Measurements from ENCODE around the gene KLHDC7B. TPM values are rescaled to one million over a fixed set of nuclear protein-coding genes. Genes with fewer than 3 reads are reported as not detected.
A peak's percentile ranks its signal among the peaks of the same experiment; 100 is the strongest.
"Not testable (repeated sequence)": the region's sequence is repeated elsewhere in the genome, so short reads cannot be mapped to it uniquely, and the experiment has no call there.

KLHDC7B gene
- total and polyA plus RNA-seq, 5 donors from 2014 or later: 5.6 to 11.7 (median 7.2) TPM

- Mint-ChIP-seq H3K27me3 (peaks cover 4% of the 10 kb centered on the region), H3K9me3 (no peaks in the 10 kb centered on the region), H3K4me1 (peaks cover 0 to 39% (median 16%) of the 10 kb centered on the region in 4 donors), H3K4me3 (peak overlapping the region; percentile 92 to 97 (median 93)), H3K27ac (peak overlapping the region; percentile 94 to 99 (median 99)), H3K36me3 (peaks cover 5% of the 10 kb centered on the region)
- Histone ChIP-seq H3K9me3 (ENCODE audit: control insufficient read depth in 2 of 2, low read length in 2 of 2) (no peaks in the 10 kb centered on the region), H3K36me3 (ENCODE audit: control insufficient read depth, insufficient read depth, low read length) (peaks cover 9% of the 10 kb centered on the region), H3K4me3 (ENCODE audit: low read depth, low read length) (peak overlapping the region; percentile 82), H3K4me1 (ENCODE audit: control insufficient read depth, insufficient read depth, low read length, poor library complexity, severe bottlenecking) (peaks cover 29% of the 10 kb centered on the region), H3K27me3 (ENCODE audit: control insufficient read depth, insufficient read depth, low read length) (no peaks in the 10 kb centered on the region), H3K27ac (ENCODE audit: insufficient read depth, low read length, poor library complexity, severe bottlenecking) (peak overlapping the region; percentile 95)
- no peak for DNase-seq
- no peak for ATAC-seq (ENCODE audit: low read depth in 2 of 2)
Observed at GRCh38 chr22:50508897-50509296, 36.8 kb upstream of the KLHDC7B start.

- Mint-ChIP-seq H3K36me3 (peaks cover 10% of the 10 kb centered on the region), H3K27me3 (peaks cover 4% of the 10 kb centered on the region), H3K4me3 (no peak overlapping the region), H3K4me1 (peaks cover 0 to 42% (median 21%) of the 10 kb centered on the region in 4 donors), H3K9me3 (no peaks in the 10 kb centered on the region), H3K27ac (no peak overlapping the region)
- Histone ChIP-seq H3K9me3 (ENCODE audit: control insufficient read depth in 2 of 2, low read length in 2 of 2) (no peaks in the 10 kb centered on the region), H3K27me3 (ENCODE audit: control insufficient read depth, insufficient read depth, low read length) (no peaks in the 10 kb centered on the region), H3K4me3 (ENCODE audit: low read depth, low read length) (no peak overlapping the region), H3K36me3 (ENCODE audit: control insufficient read depth, insufficient read depth, low read length) (peaks cover 17% of the 10 kb centered on the region), H3K4me1 (ENCODE audit: control insufficient read depth, insufficient read depth, low read length, poor library complexity, severe bottlenecking) (peaks cover 13% of the 10 kb centered on the region), H3K27ac (ENCODE audit: insufficient read depth, low read length, poor library complexity, severe bottlenecking) (no peak overlapping the region)
- no peak for DNase-seq
- ATAC-seq (ENCODE audit: low read depth in 2 of 2): no peak
Observed at GRCh38 chr22:50513175-50513574, 32.5 kb upstream of the KLHDC7B start.

- Mint-ChIP-seq H3K36me3 (peaks cover 16% of the 10 kb centered on the region), H3K27me3 (no peaks in the 10 kb centered on the region), H3K4me3 (peak overlapping the region in 2 of 4 donors; percentile 3 to 82), H3K9me3 (no peaks in the 10 kb centered on the region), H3K4me1 (peaks cover 0 to 30% (median 8%) of the 10 kb centered on the region in 4 donors), H3K27ac (no peak overlapping the region)
- ATAC-seq (ENCODE audit: low read depth in 2 of 2): no peak
- no peak overlapping the region for H3K4me3 ChIP-seq (ENCODE audit: low read depth, low read length)
- no peaks in the 10 kb centered on the region for H3K9me3 ChIP-seq (ENCODE audit: control insufficient read depth in 2 of 2, low read length in 2 of 2)
- no peaks in the 10 kb centered on the region for H3K27me3 ChIP-seq (ENCODE audit: control insufficient read depth, insufficient read depth, low read length)
- H3K36me3 ChIP-seq (ENCODE audit: control insufficient read depth, insufficient read depth, low read length): peaks cover 34% of the 10 kb centered on the region
- DNase-seq: no peak
- no peaks in the 10 kb centered on the region for H3K4me1 ChIP-seq (ENCODE audit: control insufficient read depth, insufficient read depth, low read length, poor library complexity, severe bottlenecking)
- H3K27ac ChIP-seq (ENCODE audit: insufficient read depth, low read length, poor library complexity, severe bottlenecking): no peak overlapping the region
Observed at GRCh38 chr22:50516068-50516467, 29.6 kb upstream of the KLHDC7B start.

GRCh38 chr22:50516891-50517290 lies 28.8 kb upstream of the KLHDC7B start:
- no peak overlapping the region for H3K27ac ChIP-seq (ENCODE audit: insufficient read depth, low read length, poor library complexity, severe bottlenecking)
- H3K4me1 ChIP-seq (ENCODE audit: control insufficient read depth, insufficient read depth, low read length, poor library complexity, severe bottlenecking): no peaks in the 10 kb centered on the region
- peaks cover 37% of the 10 kb centered on the region for H3K36me3 ChIP-seq (ENCODE audit: control insufficient read depth, insufficient read depth, low read length)
- Mint-ChIP-seq H3K4me1 (peaks cover 0 to 30% (median 8%) of the 10 kb centered on the region in 4 donors), H3K36me3 (peaks cover 16% of the 10 kb centered on the region), H3K27ac (no peak overlapping the region), H3K9me3 (no peaks in the 10 kb centered on the region), H3K27me3 (no peaks in the 10 kb centered on the region), H3K4me3 (no peak overlapping the region)
- no peaks in the 10 kb centered on the region for H3K27me3 ChIP-seq (ENCODE audit: control insufficient read depth, insufficient read depth, low read length)
- DNase-seq: no peak
- H3K9me3 ChIP-seq (ENCODE audit: control insufficient read depth in 2 of 2, low read length in 2 of 2): no peaks in the 10 kb centered on the region
- H3K4me3 ChIP-seq (ENCODE audit: low read depth, low read length): no peak overlapping the region
- ATAC-seq (ENCODE audit: low read depth in 2 of 2): no peak

GRCh38 chr22:50517495-50518260 lies 28.0 kb upstream of the KLHDC7B start:
- no peak overlapping the region for H3K4me3 ChIP-seq (ENCODE audit: low read depth, low read length)
- peaks cover 11% of the 10 kb centered on the region for H3K36me3 Mint-ChIP-seq
- peaks cover 41% of the 10 kb centered on the region for H3K36me3 ChIP-seq (ENCODE audit: control insufficient read depth, insufficient read depth, low read length)
- H3K4me1 Mint-ChIP-seq: peaks cover 0 to 23% (median 8%) of the 10 kb centered on the region in 4 donors
- H3K9me3 Mint-ChIP-seq: no peaks in the 10 kb centered on the region
- no peak overlapping the region for H3K27ac ChIP-seq (ENCODE audit: insufficient read depth, low read length, poor library complexity, severe bottlenecking)
- H3K4me1 ChIP-seq (ENCODE audit: control insufficient read depth, insufficient read depth, low read length, poor library complexity, severe bottlenecking): no peaks in the 10 kb centered on the region
- H3K9me3 ChIP-seq (ENCODE audit: control insufficient read depth in 2 of 2, low read length in 2 of 2): no peaks in the 10 kb centered on the region
- DNase-seq (no peak), ATAC-seq (ENCODE audit: low read depth in 2 of 2) (no peak)
- H3K27me3 ChIP-seq (ENCODE audit: control insufficient read depth, insufficient read depth, low read length): no peaks in the 10 kb centered on the region
- H3K27me3 Mint-ChIP-seq: no peaks in the 10 kb centered on the region
- H3K4me3 Mint-ChIP-seq: no peak overlapping the region
- no peak overlapping the region for H3K27ac Mint-ChIP-seq

GRCh38 chr22:50518606-50519005 lies 27.1 kb upstream of the KLHDC7B start:
- H3K36me3 Mint-ChIP-seq: peaks cover 11% of the 10 kb centered on the region
- H3K4me1 Mint-ChIP-seq: peaks cover 0 to 18% (median 6%) of the 10 kb centered on the region in 4 donors
- Histone ChIP-seq H3K9me3 (ENCODE audit: control insufficient read depth in 2 of 2, low read length in 2 of 2) (no peaks in the 10 kb centered on the region), H3K27me3 (ENCODE audit: control insufficient read depth, insufficient read depth, low read length) (no peaks in the 10 kb centered on the region), H3K4me3 (ENCODE audit: low read depth, low read length) (no peak overlapping the region), H3K36me3 (ENCODE audit: control insufficient read depth, insufficient read depth, low read length) (peaks cover 49% of the 10 kb centered on the region), H3K27ac (ENCODE audit: insufficient read depth, low read length, poor library complexity, severe bottlenecking) (no peak overlapping the region), H3K4me1 (ENCODE audit: control insufficient read depth, insufficient read depth, low read length, poor library complexity, severe bottlenecking) (no peaks in the 10 kb centered on the region)
- H3K9me3 Mint-ChIP-seq: no peaks in the 10 kb centered on the region
- ATAC-seq (ENCODE audit: low read depth in 2 of 2) (no peak), DNase-seq (no peak)
- no peaks in the 10 kb centered on the region for H3K27me3 Mint-ChIP-seq
- no peak overlapping the region for H3K4me3 Mint-ChIP-seq
- H3K27ac Mint-ChIP-seq: no peak overlapping the region

- Histone ChIP-seq H3K27me3 (ENCODE audit: control insufficient read depth, insufficient read depth, low read length) (no peaks in the 10 kb centered on the region), H3K36me3 (ENCODE audit: control insufficient read depth, insufficient read depth, low read length) (peaks cover 50% of the 10 kb centered on the region), H3K4me1 (ENCODE audit: control insufficient read depth, insufficient read depth, low read length, poor library complexity, severe bottlenecking) (peaks cover 3% of the 10 kb centered on the region), H3K9me3 (ENCODE audit: control insufficient read depth in 2 of 2, low read length in 2 of 2) (no peaks in the 10 kb centered on the region), H3K4me3 (ENCODE audit: low read depth, low read length) (no peak overlapping the region), H3K27ac (ENCODE audit: insufficient read depth, low read length, poor library complexity, severe bottlenecking) (no peak overlapping the region)
- Mint-ChIP-seq H3K27ac (no peak overlapping the region), H3K4me3 (no peak overlapping the region), H3K9me3 (no peaks in the 10 kb centered on the region), H3K36me3 (peaks cover 11% of the 10 kb centered on the region), H3K27me3 (no peaks in the 10 kb centered on the region), H3K4me1 (peaks cover 0 to 15% (median 6%) of the 10 kb centered on the region in 4 donors)
- no peak for ATAC-seq (ENCODE audit: low read depth in 2 of 2)
- no peak for DNase-seq
Observed at GRCh38 chr22:50519151-50519550, 26.5 kb upstream of the KLHDC7B start.

- H3K27ac Mint-ChIP-seq; H3K27me3 ChIP-seq (ENCODE audit: control insufficient read depth, insufficient read depth, low read length); ATAC-seq (ENCODE audit: low read depth in 2 of 2); H3K4me3 ChIP-seq (ENCODE audit: low read depth, low read length); H3K9me3 Mint-ChIP-seq; H3K9me3 ChIP-seq (ENCODE audit: control insufficient read depth in 2 of 2, low read length in 2 of 2); H3K27ac ChIP-seq (ENCODE audit: insufficient read depth, low read length, poor library complexity, severe bottlenecking); DNase-seq; H3K27me3 Mint-ChIP-seq; H3K36me3 Mint-ChIP-seq: not testable (repeated sequence)
- H3K36me3 ChIP-seq (ENCODE audit: control insufficient read depth, insufficient read depth, low read length): peaks cover 50% of the 10 kb centered on the region
- peaks cover 13% of the 10 kb centered on the region for H3K4me1 ChIP-seq (ENCODE audit: control insufficient read depth, insufficient read depth, low read length, poor library complexity, severe bottlenecking)
- H3K4me3 Mint-ChIP-seq: peak overlapping the region in 2 of 4 donors; percentile 4 to 51
- H3K4me1 Mint-ChIP-seq: peaks cover 0 to 15% (median 7%) of the 10 kb centered on the region in 4 donors
Observed at GRCh38 chr22:50520184-50520583, 25.5 kb upstream of the KLHDC7B start.

Data from CD4-positive, CD25-positive, alpha-beta regulatory T cell (primary cell).